Erythroblast (primary cell): ENCODE results near the gene AFAP1.

Experiments used
- GATA1 ChIP-seq: IDR thresholded peaks from 2 replicates; pipeline ENCODE4 v1.6.1; 2011; ENCODE audit warnings: low read depth, mild to moderate bottlenecking, control low read depth, low read length, moderate library complexity
- POLR2A ChIP-seq: IDR thresholded peaks from 2 replicates; pipeline ENCODE4 v1.6.1; 2011; ENCODE audit warnings: mild to moderate bottlenecking, low read length

GRCh38 chr4:7985072-7985471, 45.4 kb upstream of the AFAP1 start:
- no peak for TF ChIP-seq POLR2A
- TF ChIP-seq GATA1 = no peak
